ENCODE measurements around the gene FLYWCH2. TPM values are rescaled to one million over a fixed set of nuclear protein-coding genes. Genes with fewer than 3 reads are reported as not detected.

The FLYWCH2 gene
- 10 to 100 TPM; 12.7 to 15.2 TPM for total RNA-seq

- H3K4me1 Mint-ChIP-seq (ENCODE audit: low read depth), result peaks cover 14% of the 10 kb centered on the region
- peak within 1 kb of the TSS; percentile 91 for H3K27ac Mint-ChIP-seq
- no peaks in the 10 kb centered on the region for H3K9me3 Mint-ChIP-seq
- H3K36me3 Mint-ChIP-seq (ENCODE audit: low read depth), result no peaks in the 10 kb centered on the region
- peak; percentile 100 for DNase-seq
- intact Hi-C loops (cut with micrococcal nuclease), result loop anchor here (1.0 kb wide), 2 partner anchors 22 to 28 kb away; partner anchors contain the start of gene FLYWCH1
- no peaks in the 10 kb centered on the region for H3K27me3 Mint-ChIP-seq (ENCODE audit: low read depth)
- peak within 1 kb of the TSS; percentile 89 for H3K4me3 Mint-ChIP-seq
- CTCF ChIA-PET, result interaction anchor here (0.6 to 2.1 kb wide), 9 partner anchors 15 to 254 kb away, joined by 3 to 8 read pairs (median 4); no protein-coding TSS in a partner anchor
These were observed at the start of gene FLYWCH2 for GRCh38 chr16:2882650-2883457. Gene FLYWCH2 (plus strand): TSS chr16:2883215. CDS start chr16:2896450, 13,235 bp downstream.

GRCh38 chr16:2833776-2834175 lies 49.2 kb upstream of the FLYWCH2 start:
- H3K4me1 Mint-ChIP-seq (ENCODE audit: low read depth), result peaks cover 2% of the 10 kb centered on the region
- CTCF ChIA-PET, result no interaction called here
- peaks cover 8% of the 10 kb centered on the region for H3K27me3 Mint-ChIP-seq (ENCODE audit: low read depth)
- H3K27ac Mint-ChIP-seq, result no peak overlapping the region
- intact Hi-C loops (cut with micrococcal nuclease), result no loop called here
- H3K36me3 Mint-ChIP-seq (ENCODE audit: low read depth), result no peaks in the 10 kb centered on the region
- DNase-seq, result no peak
- H3K4me3 Mint-ChIP-seq, result no peak overlapping the region
- H3K9me3 Mint-ChIP-seq, result no peaks in the 10 kb centered on the region

GRCh38 chr16:2834968-2835367 lies 48.0 kb upstream of the FLYWCH2 start:
- CTCF ChIA-PET, result interaction anchor here (0.6 kb wide), 1 partner anchor 75 kb away, joined by 4 read pairs; no protein-coding TSS in a partner anchor
- H3K27me3 Mint-ChIP-seq (ENCODE audit: low read depth), result peaks cover 8% of the 10 kb centered on the region
- peaks cover 13% of the 10 kb centered on the region for H3K4me1 Mint-ChIP-seq (ENCODE audit: low read depth)
- no peak for DNase-seq
- no peak overlapping the region for H3K4me3 Mint-ChIP-seq
- H3K27ac Mint-ChIP-seq, result no peak overlapping the region
- intact Hi-C loops (cut with micrococcal nuclease), result no loop called here
- no peaks in the 10 kb centered on the region for H3K36me3 Mint-ChIP-seq (ENCODE audit: low read depth)
- no peaks in the 10 kb centered on the region for H3K9me3 Mint-ChIP-seq

GRCh38 chr16:2835638-2836493 lies 47.1 kb upstream of the FLYWCH2 start:
- no peak for DNase-seq

GRCh38 chr16:2836646-2837508 lies 46.1 kb upstream of the FLYWCH2 start:
- intact Hi-C loops (cut with micrococcal nuclease), result no loop called here
- CTCF ChIA-PET, result no interaction called here
- no peak for DNase-seq

More at GRCh38 chr16:2835638-2836493, 47.1 kb upstream of the FLYWCH2 start:
- Mint-ChIP-seq H3K27ac (no peak overlapping the region), H3K36me3 (ENCODE audit: low read depth) (no peaks in the 10 kb centered on the region), H3K27me3 (ENCODE audit: low read depth) (peaks cover 7% of the 10 kb centered on the region), H3K4me3 (no peak overlapping the region), H3K4me1 (ENCODE audit: low read depth) (peaks cover 16% of the 10 kb centered on the region), H3K9me3 (no peaks in the 10 kb centered on the region)
- CTCF ChIA-PET, result no interaction called here
- intact Hi-C loops (cut with micrococcal nuclease), result no loop called here

GRCh38 chr16:2838928-2839327 lies 44.1 kb upstream of the FLYWCH2 start:
- Mint-ChIP-seq H3K4me3 (no peak overlapping the region), H3K27me3 (ENCODE audit: low read depth) (peaks cover 3% of the 10 kb centered on the region), H3K36me3 (ENCODE audit: low read depth) (no peaks in the 10 kb centered on the region), H3K27ac (no peak overlapping the region), H3K9me3 (no peaks in the 10 kb centered on the region), H3K4me1 (ENCODE audit: low read depth) (peaks cover 32% of the 10 kb centered on the region)
- DNase-seq, result peak; percentile 73
- CTCF ChIA-PET, result interaction anchor here (0.6 to 3.0 kb wide), 17 partner anchors 16 to 96 kb away, joined by 3 to 41 read pairs (median 4); partner anchors contain the start of gene FLYWCH2
- intact Hi-C loops (cut with micrococcal nuclease), result loop anchor here (1.0 to 2.0 kb wide), 3 partner anchors 29 to 88 kb away; no protein-coding TSS in a partner anchor

More at GRCh38 chr16:2836646-2837508, 46.1 kb upstream of the FLYWCH2 start:
- no peaks in the 10 kb centered on the region for H3K36me3 Mint-ChIP-seq (ENCODE audit: low read depth)
- no peak overlapping the region for H3K27ac Mint-ChIP-seq
- peaks cover 3% of the 10 kb centered on the region for H3K27me3 Mint-ChIP-seq (ENCODE audit: low read depth)
- H3K9me3 Mint-ChIP-seq, result no peaks in the 10 kb centered on the region
- peaks cover 23% of the 10 kb centered on the region for H3K4me1 Mint-ChIP-seq (ENCODE audit: low read depth)
- no peak overlapping the region for H3K4me3 Mint-ChIP-seq

- CTCF ChIA-PET, result interaction anchor here (0.6 to 3.0 kb wide), 14 partner anchors 14 to 933 kb away, joined by 3 to 41 read pairs (median 5); no protein-coding TSS in a partner anchor
- H3K4me3 Mint-ChIP-seq, result no peak overlapping the region
These were observed 43.2 kb upstream of the FLYWCH2 start for GRCh38 chr16:2839650-2840450.

GRCh38 chr16:2840914-2841313 lies 42.1 kb upstream of the FLYWCH2 start:
- CTCF ChIA-PET, result no interaction called here
- H3K4me1 Mint-ChIP-seq (ENCODE audit: low read depth), result peaks cover 32% of the 10 kb centered on the region
- H3K27ac Mint-ChIP-seq, result no peak overlapping the region
- H3K9me3 Mint-ChIP-seq, result no peaks in the 10 kb centered on the region
- intact Hi-C loops (cut with micrococcal nuclease), result no loop called here
- H3K36me3 Mint-ChIP-seq (ENCODE audit: low read depth), result no peaks in the 10 kb centered on the region
- no peak overlapping the region for H3K4me3 Mint-ChIP-seq
- no peaks in the 10 kb centered on the region for H3K27me3 Mint-ChIP-seq (ENCODE audit: low read depth)
- no peak for DNase-seq

More at GRCh38 chr16:2839650-2840450, 43.2 kb upstream of the FLYWCH2 start:
- DNase-seq, result no peak
- Mint-ChIP-seq H3K4me1 (ENCODE audit: low read depth) (peaks cover 32% of the 10 kb centered on the region), H3K27me3 (ENCODE audit: low read depth) (no peaks in the 10 kb centered on the region), H3K27ac (no peak overlapping the region), H3K36me3 (ENCODE audit: low read depth) (no peaks in the 10 kb centered on the region), H3K9me3 (no peaks in the 10 kb centered on the region)
- intact Hi-C loops (cut with micrococcal nuclease), result loop anchor here (1.0 to 2.0 kb wide), 3 partner anchors 28 to 87 kb away; no protein-coding TSS in a partner anchor

- CTCF ChIA-PET, result interaction anchor here (1.0 to 2.0 kb wide), 5 partner anchors 22 to 85 kb away, joined by 3 to 9 read pairs (median 5); no protein-coding TSS in a partner anchor
- Mint-ChIP-seq H3K27ac (peak overlapping the region; percentile 38), H3K4me3 (peak overlapping the region; percentile 59), H3K4me1 (ENCODE audit: low read depth) (peaks cover 38% of the 10 kb centered on the region), H3K9me3 (no peaks in the 10 kb centered on the region), H3K27me3 (ENCODE audit: low read depth) (no peaks in the 10 kb centered on the region), H3K36me3 (ENCODE audit: low read depth) (no peaks in the 10 kb centered on the region)
- no peak for DNase-seq
- intact Hi-C loops (cut with micrococcal nuclease), result no loop called here
These were observed 41.2 kb upstream of the FLYWCH2 start for GRCh38 chr16:2841606-2842339.

- CTCF ChIA-PET, result interaction anchor here (1.0 to 2.0 kb wide), 5 partner anchors 21 to 84 kb away, joined by 3 to 9 read pairs (median 5); no protein-coding TSS in a partner anchor
- no peaks in the 10 kb centered on the region for H3K36me3 Mint-ChIP-seq (ENCODE audit: low read depth)
- H3K4me1 Mint-ChIP-seq (ENCODE audit: low read depth), result peaks cover 42% of the 10 kb centered on the region
- peak overlapping the region; percentile 55 for H3K27ac Mint-ChIP-seq
- peak; percentile 82 for DNase-seq
- intact Hi-C loops (cut with micrococcal nuclease), result no loop called here
- no peaks in the 10 kb centered on the region for H3K27me3 Mint-ChIP-seq (ENCODE audit: low read depth)
- H3K4me3 Mint-ChIP-seq, result peak overlapping the region; percentile 59
- H3K9me3 Mint-ChIP-seq, result no peaks in the 10 kb centered on the region
These were observed 40.5 kb upstream of the FLYWCH2 start for GRCh38 chr16:2842340-2843000.
